Measurements from ENCODE around the gene CTXN1.

Gene CTXN1

DNA sequence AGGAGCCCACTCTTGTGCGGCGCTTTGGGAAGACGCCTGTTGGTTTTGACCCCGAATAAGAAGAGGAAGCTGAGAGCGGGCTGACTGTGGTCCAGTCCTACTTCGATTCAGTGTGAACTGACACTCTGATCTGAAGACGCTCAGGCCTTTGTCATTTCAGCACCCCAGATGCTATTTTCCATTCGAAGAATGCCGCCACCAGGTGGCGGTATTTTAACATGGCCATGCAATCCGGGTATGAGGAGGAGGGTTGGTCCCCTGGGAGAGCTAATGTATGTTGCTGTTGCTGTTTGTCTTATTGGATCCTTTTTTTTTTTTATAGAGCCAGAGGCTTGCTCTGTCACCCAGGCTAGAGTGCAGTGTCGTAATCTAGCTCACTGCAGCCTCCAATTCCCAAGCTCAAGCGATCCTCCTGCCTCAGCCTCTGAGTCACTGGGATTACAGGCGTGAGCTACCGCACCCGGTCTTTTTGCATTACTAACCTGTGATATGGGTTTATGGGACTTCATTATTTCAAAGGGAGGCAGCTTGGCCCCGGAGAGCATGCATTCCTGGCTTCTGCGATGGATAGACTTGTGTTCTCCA, 18.3 kb upstream of the CTXN1 start:
- Histone ChIP-seq H3K36me3 (ENCODE audit: insufficient read depth, low read length) (0 out of 2 replicates have a peak, but pooled peaks cover 3% of the 10 kb centered on the region), H2AFZ (ENCODE audit: low read length, unreplicated experiment) (peak overlapping the region; percentile 95), H3K27me3 (ENCODE audit: insufficient read depth, low read length) (no peaks in the 10 kb centered on the region), H3K4me3 (ENCODE audit: low read depth, low read length) (peak overlapping the region; percentile 93), H3K4me1 (ENCODE audit: control insufficient read depth, insufficient read depth, low read length, unreplicated experiment) (no peaks in the 10 kb centered on the region), H3K27ac (ENCODE audit: low read depth, low read length) (peak overlapping the region; percentile 73; the same call in 1 of the 2 replicates), H3K79me2 (ENCODE audit: control insufficient read depth, insufficient read depth, low read length, unreplicated experiment) (peaks cover 27% of the 10 kb centered on the region)

DNA sequence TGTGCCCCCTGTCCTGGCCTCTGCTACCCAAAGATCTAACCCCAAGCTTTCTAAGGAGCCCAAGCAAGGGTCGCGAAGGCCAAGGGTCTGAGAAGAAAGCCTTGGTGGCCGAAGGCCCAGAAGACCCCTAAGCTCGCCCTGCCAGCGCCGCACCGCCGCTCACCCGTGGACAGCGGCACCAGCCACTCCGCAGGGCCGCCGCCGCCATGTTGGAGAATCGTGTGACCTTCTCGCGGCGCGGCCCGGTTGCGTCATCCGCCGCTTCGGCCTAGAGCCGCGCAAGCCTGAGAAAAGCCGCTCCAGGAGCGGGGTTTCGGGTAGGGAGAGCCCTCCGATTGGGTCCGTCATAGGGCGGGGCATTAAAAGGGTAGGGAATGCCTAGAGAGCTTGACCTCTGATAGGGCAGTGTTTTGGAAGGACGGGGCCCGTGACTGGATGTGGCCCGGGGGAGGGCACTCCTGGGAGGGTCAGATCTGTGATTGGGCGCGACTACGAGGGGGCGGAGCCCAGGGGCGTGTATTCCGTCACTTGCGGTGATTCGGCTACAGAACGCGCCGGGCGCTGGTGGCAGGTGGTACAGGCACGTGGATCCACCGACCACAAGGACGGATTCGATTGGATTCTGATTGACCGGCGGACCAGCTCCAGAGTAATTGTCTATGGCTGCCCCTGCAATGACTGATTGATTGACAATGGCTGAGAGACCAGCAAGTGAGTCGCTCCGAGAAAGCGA, 17.7 kb upstream of the CTXN1 start, which contains the start of gene TIMM44:
TIMM44 (minus strand) TSS at position 223 of the 733 bp plus-strand sequence; CDS start at position 208, 15 bp downstream.
- no peaks in the 10 kb centered on the region for H3K27me3 ChIP-seq (ENCODE audit: insufficient read depth, low read length)
- peak within 1 kb of the TSS; percentile 77 for H3K27ac ChIP-seq (ENCODE audit: low read depth, low read length)
- H2AFZ ChIP-seq (ENCODE audit: low read length, unreplicated experiment) = peak within 1 kb of the TSS; percentile 95
- H3K4me3 ChIP-seq (ENCODE audit: low read depth, low read length) = peak within 1 kb of the TSS; percentile 93
- H3K79me2 ChIP-seq (ENCODE audit: control insufficient read depth, insufficient read depth, low read length, unreplicated experiment) = peaks cover 29% of the 10 kb centered on the region
- 0 out of 2 replicates have a peak, but pooled peaks cover 3% of the 10 kb centered on the region for H3K36me3 ChIP-seq (ENCODE audit: insufficient read depth, low read length)
- H3K4me1 ChIP-seq (ENCODE audit: control insufficient read depth, insufficient read depth, low read length, unreplicated experiment) = no peaks in the 10 kb centered on the region

DNA sequence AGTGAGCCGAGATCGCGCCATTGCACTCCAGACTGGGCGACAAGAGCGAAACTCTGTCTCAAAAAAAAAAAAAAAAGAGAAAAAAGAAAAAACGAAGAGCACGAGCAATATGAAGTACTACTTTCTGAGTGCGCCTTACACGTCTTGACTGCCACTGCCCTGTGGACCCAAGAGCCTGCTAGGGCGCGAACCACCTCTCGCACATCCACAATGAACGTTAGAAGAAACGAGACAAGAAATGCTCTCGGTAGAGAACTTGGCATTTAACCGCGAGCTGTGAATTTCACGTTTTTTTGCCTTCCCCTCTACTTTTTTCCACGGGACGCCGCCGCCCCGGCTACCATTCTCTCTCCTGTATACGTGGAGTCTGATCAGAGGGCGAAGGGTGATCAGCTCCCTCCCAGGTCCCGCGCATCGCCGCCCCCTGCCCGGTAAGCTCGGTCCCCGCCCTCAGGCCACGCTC, 17.1 kb upstream of the CTXN1 start:
- Histone ChIP-seq H3K4me1 (ENCODE audit: control insufficient read depth, insufficient read depth, low read length, unreplicated experiment) (no peaks in the 10 kb centered on the region), H3K4me3 (ENCODE audit: low read depth, low read length) (peak overlapping the region; percentile 93), H3K27me3 (ENCODE audit: insufficient read depth, low read length) (no peaks in the 10 kb centered on the region), H3K36me3 (ENCODE audit: insufficient read depth, low read length) (0 out of 2 replicates have a peak, but pooled peaks cover 3% of the 10 kb centered on the region), H2AFZ (ENCODE audit: low read length, unreplicated experiment) (no peak overlapping the region), H3K27ac (ENCODE audit: low read depth, low read length) (peak overlapping the region; percentile 77), H3K79me2 (ENCODE audit: control insufficient read depth, insufficient read depth, low read length, unreplicated experiment) (peaks cover 29% of the 10 kb centered on the region)

DNA sequence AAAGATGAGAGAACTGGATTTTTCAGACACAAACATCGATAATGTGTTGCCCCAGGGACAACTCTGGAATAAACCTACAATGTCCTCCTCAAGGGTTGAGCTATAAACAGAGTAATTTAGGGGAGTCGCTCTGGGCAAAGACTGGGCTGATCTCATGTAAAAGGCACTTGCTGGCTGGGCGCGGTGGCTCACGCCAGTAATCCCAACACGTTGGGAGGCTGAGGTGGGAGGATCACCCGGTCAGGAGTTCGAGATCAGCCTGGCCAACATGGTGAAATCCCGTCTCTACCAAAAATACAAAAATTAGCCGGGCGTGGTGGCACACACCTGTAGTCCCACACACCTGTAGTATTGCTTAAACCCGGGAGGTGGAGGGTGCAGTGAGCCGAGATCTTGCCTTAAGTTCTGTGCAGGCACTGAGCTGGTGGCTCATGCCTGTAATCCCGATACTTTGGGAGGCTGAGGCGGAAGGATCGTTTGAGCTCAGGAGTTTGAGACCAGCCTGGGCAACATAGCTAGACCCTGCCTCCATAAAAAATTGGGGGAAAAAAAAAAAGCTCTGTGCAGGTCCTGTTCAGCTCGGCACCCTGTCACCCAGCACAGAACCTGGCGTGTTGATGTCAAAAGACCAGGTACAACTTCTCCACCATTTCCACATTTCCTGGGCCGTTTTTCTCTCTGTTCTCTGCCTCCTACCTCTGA, 16.1 kb upstream of the CTXN1 start:
- H2AFZ ChIP-seq (ENCODE audit: low read length, unreplicated experiment) = no peak overlapping the region
- peaks cover 29% of the 10 kb centered on the region for H3K79me2 ChIP-seq (ENCODE audit: control insufficient read depth, insufficient read depth, low read length, unreplicated experiment)
- no peaks in the 10 kb centered on the region for H3K4me1 ChIP-seq (ENCODE audit: control insufficient read depth, insufficient read depth, low read length, unreplicated experiment)
- H3K27me3 ChIP-seq (ENCODE audit: insufficient read depth, low read length) = no peaks in the 10 kb centered on the region
- H3K4me3 ChIP-seq (ENCODE audit: low read depth, low read length) = peak overlapping the region; percentile 93
- H3K27ac ChIP-seq (ENCODE audit: low read depth, low read length) = no peak overlapping the region
- H3K36me3 ChIP-seq (ENCODE audit: insufficient read depth, low read length) = 0 out of 2 replicates have a peak, but pooled peaks cover 3% of the 10 kb centered on the region

DNA sequence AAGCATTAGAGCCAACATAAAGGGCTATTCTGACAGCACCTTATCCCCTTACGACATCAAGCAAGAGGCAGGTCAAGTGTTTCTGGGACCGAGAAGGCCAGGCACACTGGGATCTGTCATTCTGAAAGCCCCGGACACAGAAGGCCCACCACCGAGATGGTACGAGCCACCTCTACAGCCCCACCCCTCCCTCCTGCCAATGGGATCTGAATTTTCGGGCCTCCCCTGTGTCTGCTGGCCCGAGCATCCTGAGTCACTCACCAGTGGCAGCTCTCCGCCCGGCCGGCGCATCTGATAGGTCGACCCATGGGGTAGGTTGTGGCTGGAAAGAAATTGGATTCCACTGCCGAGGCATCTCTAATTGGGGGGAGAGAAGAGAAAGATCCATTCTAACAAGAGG, 14.9 kb upstream of the CTXN1 start:
- Histone ChIP-seq H3K79me2 (ENCODE audit: control insufficient read depth, insufficient read depth, low read length, unreplicated experiment) (peaks cover 29% of the 10 kb centered on the region), H2AFZ (ENCODE audit: low read length, unreplicated experiment) (no peak overlapping the region), H3K4me1 (ENCODE audit: control insufficient read depth, insufficient read depth, low read length, unreplicated experiment) (no peaks in the 10 kb centered on the region), H3K27ac (ENCODE audit: low read depth, low read length) (no peak overlapping the region), H3K27me3 (ENCODE audit: insufficient read depth, low read length) (no peaks in the 10 kb centered on the region), H3K4me3 (ENCODE audit: low read depth, low read length) (no peak overlapping the region), H3K36me3 (ENCODE audit: insufficient read depth, low read length) (0 out of 2 replicates have a peak, but pooled peaks cover 3% of the 10 kb centered on the region)

DNA sequence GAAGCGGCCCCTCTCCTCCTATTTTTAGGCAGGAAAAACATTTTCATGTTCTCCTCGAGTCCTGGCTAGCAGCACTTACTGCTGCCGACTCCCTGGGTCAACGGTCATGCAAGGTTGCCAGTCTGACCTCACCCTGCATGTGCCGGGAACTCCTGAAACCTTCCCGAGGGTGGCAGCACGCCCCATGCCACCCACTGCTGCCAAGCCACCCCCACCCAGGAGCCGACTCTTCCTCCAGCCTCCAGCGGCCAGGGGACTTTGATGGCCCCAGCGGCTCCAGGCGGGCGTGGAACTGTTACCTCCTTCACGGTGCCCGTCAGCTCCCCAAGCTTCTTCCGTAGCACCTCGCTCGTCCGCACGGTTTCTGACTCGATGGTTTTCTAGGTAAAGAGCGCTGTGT, 8.8 kb upstream of the CTXN1 start:
- peaks cover 3% of the 10 kb centered on the region for H3K79me2 ChIP-seq (ENCODE audit: control insufficient read depth, insufficient read depth, low read length, unreplicated experiment)
- H3K27me3 ChIP-seq (ENCODE audit: insufficient read depth, low read length) = no peaks in the 10 kb centered on the region
- H3K4me1 ChIP-seq (ENCODE audit: control insufficient read depth, insufficient read depth, low read length, unreplicated experiment) = no peaks in the 10 kb centered on the region
- no peak overlapping the region for H3K27ac ChIP-seq (ENCODE audit: low read depth, low read length)
- no peak overlapping the region for H2AFZ ChIP-seq (ENCODE audit: low read length, unreplicated experiment)
- H3K4me3 ChIP-seq (ENCODE audit: low read depth, low read length) = no peak overlapping the region
- no peaks in the 10 kb centered on the region for H3K36me3 ChIP-seq (ENCODE audit: insufficient read depth, low read length)

DNA sequence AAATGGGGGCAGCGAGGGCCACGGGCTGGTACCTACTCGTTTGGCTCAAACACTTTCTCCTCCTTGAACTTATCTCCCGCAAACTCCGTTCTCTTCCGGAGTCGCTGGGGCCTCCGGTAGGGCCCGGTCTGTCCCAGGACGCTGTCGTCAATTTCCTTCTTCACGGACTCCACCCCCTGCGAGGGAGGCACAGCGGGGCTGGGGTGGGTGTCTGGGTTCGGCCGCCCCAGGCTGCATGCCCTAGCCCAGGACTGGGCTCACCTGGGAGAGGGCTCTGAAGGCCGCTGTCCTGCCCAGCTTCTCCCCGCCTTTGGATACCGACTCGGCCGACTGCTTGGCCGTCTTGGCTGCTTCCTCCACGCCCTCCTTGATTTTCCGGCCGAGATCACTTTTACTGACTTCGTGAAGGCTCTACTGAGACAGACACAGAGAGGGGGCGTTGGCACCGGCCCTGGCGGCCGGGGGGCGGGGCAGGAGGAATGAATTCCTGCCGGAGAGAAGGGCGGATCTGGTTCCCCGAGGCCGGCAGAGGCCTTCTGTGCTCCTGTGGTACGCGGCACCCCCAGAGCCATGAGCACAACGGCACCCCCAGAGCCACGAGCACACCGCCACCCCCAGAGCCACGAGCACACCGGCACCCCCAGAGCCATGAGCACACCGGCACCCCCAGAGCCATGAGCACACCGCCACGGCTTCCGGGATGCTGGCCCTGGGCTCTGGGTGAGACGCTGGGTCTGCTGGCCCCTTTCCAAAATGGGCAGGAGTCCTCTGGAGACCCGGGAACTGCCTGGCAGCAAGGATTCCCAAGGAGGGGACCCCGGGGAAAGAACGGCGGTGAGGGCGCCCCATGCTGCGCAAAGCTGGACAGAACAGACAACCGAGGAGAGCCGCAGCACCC, 8.1 kb upstream of the CTXN1 start:
- H3K79me2 ChIP-seq (ENCODE audit: control insufficient read depth, insufficient read depth, low read length, unreplicated experiment) = peaks cover 2% of the 10 kb centered on the region
- no peaks in the 10 kb centered on the region for H3K36me3 ChIP-seq (ENCODE audit: insufficient read depth, low read length)
- no peaks in the 10 kb centered on the region for H3K27me3 ChIP-seq (ENCODE audit: insufficient read depth, low read length)
- peaks cover 6% of the 10 kb centered on the region for H3K4me1 ChIP-seq (ENCODE audit: control insufficient read depth, insufficient read depth, low read length, unreplicated experiment)
- H3K4me3 ChIP-seq (ENCODE audit: low read depth, low read length) = no peak overlapping the region
- no peak overlapping the region for H3K27ac ChIP-seq (ENCODE audit: low read depth, low read length)
- H2AFZ ChIP-seq (ENCODE audit: low read length, unreplicated experiment) = no peak overlapping the region

DNA sequence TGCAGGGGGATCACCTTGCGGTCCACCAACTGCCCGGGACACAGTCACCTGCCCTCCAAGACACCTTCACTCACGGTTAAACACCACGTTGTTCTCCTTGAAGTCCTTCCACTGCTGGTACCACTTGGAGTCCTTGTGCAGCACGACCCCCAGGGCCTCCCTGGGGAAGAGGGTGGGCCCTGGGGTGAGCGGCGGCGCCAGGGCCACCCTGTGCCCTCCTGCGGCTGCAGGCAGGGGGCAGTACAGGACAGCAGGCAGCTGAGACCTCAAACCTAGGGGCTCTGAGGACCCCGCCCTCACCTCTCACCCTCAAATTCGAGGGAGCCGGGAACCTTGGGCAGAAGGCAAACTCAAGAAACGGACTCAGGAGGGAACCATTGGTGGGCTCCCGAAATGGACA, 7.5 kb upstream of the CTXN1 start:
- no peak overlapping the region for H2AFZ ChIP-seq (ENCODE audit: low read length, unreplicated experiment)
- no peaks in the 10 kb centered on the region for H3K79me2 ChIP-seq (ENCODE audit: control insufficient read depth, insufficient read depth, low read length, unreplicated experiment)
- no peak overlapping the region for H3K4me3 ChIP-seq (ENCODE audit: low read depth, low read length)
- no peaks in the 10 kb centered on the region for H3K27me3 ChIP-seq (ENCODE audit: insufficient read depth, low read length)
- H3K27ac ChIP-seq (ENCODE audit: low read depth, low read length) = no peak overlapping the region
- H3K4me1 ChIP-seq (ENCODE audit: control insufficient read depth, insufficient read depth, low read length, unreplicated experiment) = peaks cover 11% of the 10 kb centered on the region
- no peaks in the 10 kb centered on the region for H3K36me3 ChIP-seq (ENCODE audit: insufficient read depth, low read length)

DNA sequence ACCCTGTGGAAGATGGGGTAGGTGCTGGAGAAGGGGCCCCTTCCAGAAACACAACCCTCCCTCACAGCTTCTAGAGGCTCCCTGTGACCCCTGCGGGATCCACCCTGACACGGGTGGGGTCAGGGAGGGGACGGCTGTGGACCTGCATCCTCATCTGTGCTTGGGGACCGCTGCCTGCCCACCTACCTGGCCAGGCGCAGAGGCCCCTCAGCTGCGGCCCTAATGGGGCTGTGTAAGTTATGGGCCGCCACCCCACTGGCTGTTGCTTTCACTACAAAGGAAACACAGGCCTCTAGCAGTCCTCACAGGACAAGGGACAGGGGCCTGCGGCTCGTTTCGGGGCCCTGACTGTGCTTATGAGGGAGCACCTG, 7.0 kb upstream of the CTXN1 start:
- peaks cover 16% of the 10 kb centered on the region for H3K4me1 ChIP-seq (ENCODE audit: control insufficient read depth, insufficient read depth, low read length, unreplicated experiment)
- H3K79me2 ChIP-seq (ENCODE audit: control insufficient read depth, insufficient read depth, low read length, unreplicated experiment) = no peaks in the 10 kb centered on the region
- no peaks in the 10 kb centered on the region for H3K36me3 ChIP-seq (ENCODE audit: insufficient read depth, low read length)
- H3K4me3 ChIP-seq (ENCODE audit: low read depth, low read length) = no peak overlapping the region
- no peak overlapping the region for H2AFZ ChIP-seq (ENCODE audit: low read length, unreplicated experiment)
- no peak overlapping the region for H3K27ac ChIP-seq (ENCODE audit: low read depth, low read length)
- H3K27me3 ChIP-seq (ENCODE audit: insufficient read depth, low read length) = no peaks in the 10 kb centered on the region

Measured in ACC112 (cell line).